BE2C (cell line): ENCODE measurements around the gene GDF3.

Source experiments
- DNase-seq: peaks from one replicate; pipeline ENCODE4 v3.0.0-alpha.2; 2020
- H3K27me3 ChIP-seq: fragments of 250-450 bp; sonication (Bioruptor Pico); 2 replicates; pipeline ENCODE4 v1.5.1; 2020; ENCODE audit warnings: mild to moderate bottlenecking
- H3K36me3 ChIP-seq: fragments of 250-450 bp; sonication (Bioruptor Pico); 2 replicates; pipeline ENCODE4 v1.5.1; 2020; ENCODE audit warnings: mild to moderate bottlenecking
- H3K4me1 ChIP-seq: fragments of 250-450 bp; sonication (Bioruptor Pico); 2 replicates; pipeline ENCODE4 v1.5.1; 2020
- H3K4me3 ChIP-seq: 2 replicates; pipeline ENCODE4 v1.5.1; 2011; ENCODE audit warnings: low read depth, low read length
- H3K9me3 ChIP-seq: fragments of 250-450 bp; sonication (Bioruptor Pico); 2 replicates; pipeline ENCODE4 v1.5.1; 2020
- TF ChIP-seq, protein P1 (sequence below): IDR thresholded peaks from 2 replicates; pipeline ENCODE4 v1.5.1; 2012; ENCODE audit warnings: mild to moderate bottlenecking, low read depth, low read length

GDF3 gene

DNA sequence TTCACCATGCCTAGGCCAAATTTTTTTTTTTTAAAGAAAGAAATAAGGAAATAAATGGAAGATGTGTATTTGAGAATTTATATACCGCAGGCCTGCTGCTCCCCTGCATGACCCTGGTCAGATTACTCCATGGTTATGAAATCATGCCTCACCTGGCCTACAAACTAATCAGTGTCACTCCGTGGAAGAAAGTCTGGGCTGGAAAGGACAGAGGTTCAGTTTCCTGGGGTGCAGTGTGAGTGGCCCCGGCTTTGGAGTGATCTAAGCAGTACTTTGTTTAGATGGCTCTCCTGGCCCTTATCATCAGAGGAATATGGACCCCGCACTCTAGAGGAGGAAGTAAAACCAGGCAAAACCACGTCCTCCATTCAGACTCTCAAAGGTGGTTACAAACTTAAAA lies 39.5 kb downstream of the GDF3 start:
- H3K36me3 ChIP-seq = no peaks in the 10 kb centered on the region
- TF ChIP-seq, protein P1, sequence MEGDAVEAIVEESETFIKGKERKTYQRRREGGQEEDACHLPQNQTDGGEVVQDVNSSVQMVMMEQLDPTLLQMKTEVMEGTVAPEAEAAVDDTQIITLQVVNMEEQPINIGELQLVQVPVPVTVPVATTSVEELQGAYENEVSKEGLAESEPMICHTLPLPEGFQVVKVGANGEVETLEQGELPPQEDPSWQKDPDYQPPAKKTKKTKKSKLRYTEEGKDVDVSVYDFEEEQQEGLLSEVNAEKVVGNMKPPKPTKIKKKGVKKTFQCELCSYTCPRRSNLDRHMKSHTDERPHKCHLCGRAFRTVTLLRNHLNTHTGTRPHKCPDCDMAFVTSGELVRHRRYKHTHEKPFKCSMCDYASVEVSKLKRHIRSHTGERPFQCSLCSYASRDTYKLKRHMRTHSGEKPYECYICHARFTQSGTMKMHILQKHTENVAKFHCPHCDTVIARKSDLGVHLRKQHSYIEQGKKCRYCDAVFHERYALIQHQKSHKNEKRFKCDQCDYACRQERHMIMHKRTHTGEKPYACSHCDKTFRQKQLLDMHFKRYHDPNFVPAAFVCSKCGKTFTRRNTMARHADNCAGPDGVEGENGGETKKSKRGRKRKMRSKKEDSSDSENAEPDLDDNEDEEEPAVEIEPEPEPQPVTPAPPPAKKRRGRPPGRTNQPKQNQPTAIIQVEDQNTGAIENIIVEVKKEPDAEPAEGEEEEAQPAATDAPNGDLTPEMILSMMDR = no peak
- no peaks in the 10 kb centered on the region for H3K4me1 ChIP-seq
- no peak overlapping the region for H3K4me3 ChIP-seq
- no peak for DNase-seq
- no peaks in the 10 kb centered on the region for H3K27me3 ChIP-seq
- H3K9me3 ChIP-seq = no peaks in the 10 kb centered on the region

DNA sequence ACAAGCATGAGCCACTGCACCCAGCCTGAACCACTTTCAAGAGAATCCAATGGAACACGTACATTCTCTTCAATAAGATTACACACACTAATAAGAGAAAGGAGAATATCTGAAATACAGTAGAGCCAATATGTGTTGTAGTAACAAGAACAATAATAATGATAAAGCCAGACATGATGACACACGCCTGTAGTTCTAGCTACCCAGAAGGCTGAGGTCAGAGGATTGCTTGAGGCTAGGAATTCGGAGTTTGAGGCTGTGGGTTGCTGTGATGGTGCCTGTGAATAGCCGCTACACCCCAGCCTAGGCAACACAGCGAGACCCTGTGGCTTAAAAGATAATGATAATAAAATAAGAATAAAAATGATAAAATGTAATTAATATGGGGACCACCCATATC lies 45.5 kb downstream of the GDF3 start:
- no peaks in the 10 kb centered on the region for H3K9me3 ChIP-seq
- no peaks in the 10 kb centered on the region for H3K4me1 ChIP-seq
- H3K27me3 ChIP-seq = no peaks in the 10 kb centered on the region
- DNase-seq = no peak
- H3K4me3 ChIP-seq = no peak overlapping the region
- no peaks in the 10 kb centered on the region for H3K36me3 ChIP-seq
- TF ChIP-seq, protein P1 = no peak

DNA sequence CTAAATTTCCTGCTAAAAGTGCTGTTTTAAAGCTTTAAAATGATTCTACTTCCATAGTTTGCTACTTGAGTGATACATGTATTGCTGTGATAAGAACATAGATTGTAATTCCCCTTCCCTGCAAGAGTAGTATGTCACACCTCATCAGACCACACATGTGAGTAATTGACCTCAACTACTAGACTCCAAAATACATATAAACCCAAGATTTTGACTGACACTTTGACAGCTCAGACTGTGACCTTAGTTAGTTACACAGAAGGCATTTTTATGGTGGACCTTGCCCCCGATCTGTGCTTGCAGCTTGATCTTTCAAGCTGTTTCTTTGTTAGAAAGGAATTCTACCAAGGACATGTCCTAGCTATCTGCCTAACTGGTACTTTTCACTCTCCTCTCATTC lies 48.5 kb downstream of the GDF3 start:
- Histone ChIP-seq H3K4me1 (no peaks in the 10 kb centered on the region), H3K36me3 (no peaks in the 10 kb centered on the region), H3K4me3 (no peak overlapping the region), H3K9me3 (no peaks in the 10 kb centered on the region), H3K27me3 (no peaks in the 10 kb centered on the region)
- TF ChIP-seq, protein P1 = no peak
- no peak for DNase-seq

DNA sequence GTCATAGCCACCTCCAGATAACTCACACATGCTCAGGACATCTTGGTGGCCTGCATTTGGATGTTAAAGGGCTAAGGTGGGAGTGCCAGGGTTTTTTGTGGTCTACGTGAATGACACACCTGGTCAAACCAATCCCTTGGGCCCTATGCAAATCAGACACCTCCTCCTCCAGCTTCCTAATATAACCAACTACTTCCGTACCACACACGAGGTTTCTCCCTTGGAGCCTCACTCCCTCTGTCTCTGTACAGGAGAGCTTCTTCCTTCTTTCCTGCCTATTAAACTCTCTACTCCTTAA lies 49.4 kb downstream of the GDF3 start:
- no peak for DNase-seq
- Histone ChIP-seq H3K36me3 (no peaks in the 10 kb centered on the region), H3K27me3 (0 out of 2 replicates have a peak, but pooled peaks cover 3% of the 10 kb centered on the region), H3K4me3 (no peak overlapping the region), H3K9me3 (no peaks in the 10 kb centered on the region), H3K4me1 (no peaks in the 10 kb centered on the region)
- TF ChIP-seq, protein P1 = no peak

DNA sequence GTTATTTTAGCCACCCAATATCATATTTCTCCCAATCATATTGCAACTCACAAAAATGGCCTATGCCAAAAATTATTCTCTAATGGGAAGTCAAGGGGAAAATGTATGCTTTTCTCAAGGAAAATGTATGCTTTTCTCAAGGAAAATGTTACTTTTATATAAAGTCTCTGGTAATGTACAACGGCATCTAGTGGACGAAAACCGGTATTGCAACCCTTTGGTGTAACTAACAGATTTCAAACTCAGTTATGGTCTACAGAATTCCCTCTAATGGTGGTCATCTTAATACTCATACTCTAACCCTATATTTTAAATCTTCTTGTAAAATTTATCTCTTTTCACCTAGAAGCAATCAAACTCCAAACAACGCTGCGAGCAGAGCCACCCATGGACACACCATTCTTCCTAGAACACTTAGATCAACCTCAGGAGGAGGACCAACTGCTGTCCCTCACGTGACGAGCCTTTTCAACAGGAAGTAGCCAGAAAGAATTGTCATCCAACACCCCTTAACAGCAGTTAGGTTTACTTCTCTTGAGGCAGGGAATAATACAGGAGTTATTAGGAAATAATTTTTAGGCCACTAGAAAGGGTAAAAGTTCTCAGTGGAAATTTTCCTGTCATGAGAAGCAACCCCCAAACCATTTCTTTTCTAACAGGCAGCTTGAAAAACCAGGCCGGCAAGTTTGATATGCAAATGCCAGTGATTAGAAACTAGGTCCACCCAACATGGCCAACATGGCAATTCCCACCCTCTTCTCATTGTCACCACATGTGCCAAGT lies 50.0 kb downstream of the GDF3 start:
- no peaks in the 10 kb centered on the region for H3K36me3 ChIP-seq
- H3K4me3 ChIP-seq = no peak overlapping the region
- no peaks in the 10 kb centered on the region for H3K4me1 ChIP-seq
- DNase-seq = peak; percentile 33
- TF ChIP-seq, protein P1 = peak; percentile 85
- H3K9me3 ChIP-seq = no peaks in the 10 kb centered on the region
- H3K27me3 ChIP-seq = 0 out of 2 replicates have a peak, but pooled peaks cover 3% of the 10 kb centered on the region

DNA sequence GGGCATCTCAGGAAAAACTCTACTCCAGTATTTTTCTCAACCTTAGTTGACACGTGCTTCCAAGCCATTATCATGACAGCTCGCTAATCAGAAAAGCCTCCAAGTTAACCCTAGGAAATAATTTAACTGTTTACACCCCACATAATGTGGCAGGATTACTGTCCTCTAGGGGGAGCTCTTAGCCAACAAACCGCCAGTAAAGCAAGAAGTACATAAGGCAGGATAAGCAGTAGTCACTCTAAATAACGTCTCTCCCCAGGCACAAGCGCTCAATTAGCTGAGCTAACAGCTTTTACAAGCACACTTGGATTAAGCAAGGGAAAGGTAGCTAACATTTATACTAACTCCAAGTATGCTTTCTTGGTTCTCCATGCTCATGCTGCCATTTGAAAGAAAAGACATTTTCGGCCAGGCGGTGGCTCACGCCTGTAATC lies 52.7 kb downstream of the GDF3 start:
- H3K4me1 ChIP-seq = no peaks in the 10 kb centered on the region

More for the DNA sequence above, 52.7 kb downstream of the GDF3 start:
- DNase-seq = no peak
- H3K9me3 ChIP-seq = no peaks in the 10 kb centered on the region
- H3K4me3 ChIP-seq = no peak overlapping the region
- no peaks in the 10 kb centered on the region for H3K36me3 ChIP-seq
- peaks cover 6% of the 10 kb centered on the region; the same call in 1 of the 2 replicates for H3K27me3 ChIP-seq
- TF ChIP-seq, protein P1 = peak; percentile 59
